ENCODE measurements around the gene TYW1. TPM values are rescaled to one million over a fixed set of nuclear protein-coding genes. Genes with fewer than 3 reads are reported as not detected.
"Not testable (repeated sequence)": the region's sequence is repeated elsewhere in the genome, so short reads cannot be mapped to it uniquely, and the experiment has no call there.

The TYW1 gene
- total RNA-seq, 1 donor: 14.8 TPM

DNA sequence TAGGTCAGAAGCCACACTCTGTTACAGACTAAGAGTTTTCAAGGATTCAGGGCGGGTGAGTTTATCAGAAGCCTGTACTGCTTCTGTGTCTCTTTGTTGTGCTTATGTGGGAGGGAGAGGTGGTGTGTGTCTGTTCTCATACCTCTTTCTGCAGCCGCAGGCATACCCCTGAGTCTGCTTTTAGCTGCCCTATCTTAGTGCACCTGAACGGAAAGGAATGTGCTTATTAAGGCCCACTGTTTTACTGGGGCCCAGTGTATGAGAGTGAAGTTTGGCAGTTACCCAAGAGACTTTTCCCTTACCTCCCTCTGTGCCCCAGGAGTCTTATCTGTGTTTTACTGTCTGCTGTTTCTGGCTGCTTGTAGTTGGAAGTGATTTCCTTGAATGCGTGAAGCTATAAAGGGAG lies 104.3 kb downstream of the TYW1 start:
- no peaks in the 10 kb centered on the region for H3K27me3 ChIP-seq (ENCODE audit: insufficient read depth, low read length)
- DNase-seq (ENCODE audit: insufficient read length, low spot score, missing footprints): no peak
- no peak overlapping the region for H3K27ac ChIP-seq (ENCODE audit: low read depth, low read length)
- no peaks in the 10 kb centered on the region for H3K36me3 ChIP-seq (ENCODE audit: insufficient read depth, low read length)
- H3K4me2 ChIP-seq (ENCODE audit: insufficient read depth, low read length): no peak overlapping the region
- no peak overlapping the region for H2AFZ ChIP-seq (ENCODE audit: low read length)
- no peaks in the 10 kb centered on the region for H3K79me2 ChIP-seq (ENCODE audit: insufficient read depth, low read length)
- TF ChIP-seq, protein P1, sequence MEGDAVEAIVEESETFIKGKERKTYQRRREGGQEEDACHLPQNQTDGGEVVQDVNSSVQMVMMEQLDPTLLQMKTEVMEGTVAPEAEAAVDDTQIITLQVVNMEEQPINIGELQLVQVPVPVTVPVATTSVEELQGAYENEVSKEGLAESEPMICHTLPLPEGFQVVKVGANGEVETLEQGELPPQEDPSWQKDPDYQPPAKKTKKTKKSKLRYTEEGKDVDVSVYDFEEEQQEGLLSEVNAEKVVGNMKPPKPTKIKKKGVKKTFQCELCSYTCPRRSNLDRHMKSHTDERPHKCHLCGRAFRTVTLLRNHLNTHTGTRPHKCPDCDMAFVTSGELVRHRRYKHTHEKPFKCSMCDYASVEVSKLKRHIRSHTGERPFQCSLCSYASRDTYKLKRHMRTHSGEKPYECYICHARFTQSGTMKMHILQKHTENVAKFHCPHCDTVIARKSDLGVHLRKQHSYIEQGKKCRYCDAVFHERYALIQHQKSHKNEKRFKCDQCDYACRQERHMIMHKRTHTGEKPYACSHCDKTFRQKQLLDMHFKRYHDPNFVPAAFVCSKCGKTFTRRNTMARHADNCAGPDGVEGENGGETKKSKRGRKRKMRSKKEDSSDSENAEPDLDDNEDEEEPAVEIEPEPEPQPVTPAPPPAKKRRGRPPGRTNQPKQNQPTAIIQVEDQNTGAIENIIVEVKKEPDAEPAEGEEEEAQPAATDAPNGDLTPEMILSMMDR (IDR thresholded peaks at IDR 0.05; ENCODE audit: extremely low read depth, low read depth, low read length): no peak
- no peaks in the 10 kb centered on the region for H3K9me3 ChIP-seq (ENCODE audit: low read depth, low read length)
- H4K20me1 ChIP-seq (ENCODE audit: insufficient read depth, low read length): no peaks in the 10 kb centered on the region
- H3K4me1 ChIP-seq (ENCODE audit: insufficient read depth, low read length): no peaks in the 10 kb centered on the region
- no peak overlapping the region for H3K4me3 ChIP-seq (ENCODE audit: insufficient read depth, low read length)

DNA sequence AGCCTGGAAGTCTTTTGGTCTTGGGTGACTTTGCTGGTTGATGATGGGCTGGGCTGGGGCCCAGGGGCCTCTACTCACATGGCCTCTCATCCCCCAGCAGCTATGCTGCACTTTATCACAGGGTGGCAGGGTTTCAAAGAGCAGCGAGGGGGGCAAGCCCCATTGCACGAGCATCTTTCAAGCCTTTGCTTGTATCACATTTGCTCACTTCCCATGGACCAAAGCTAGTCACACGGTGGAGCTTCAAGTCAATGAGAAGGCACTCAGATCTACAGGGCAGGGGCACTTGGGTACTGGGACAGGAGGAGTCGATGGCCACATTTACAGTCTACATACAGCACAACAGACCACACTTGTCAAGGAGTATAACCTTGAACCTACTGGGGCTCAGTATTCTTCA lies 108.3 kb downstream of the TYW1 start:
- H3K27me3 ChIP-seq (ENCODE audit: insufficient read depth, low read length); H3K79me2 ChIP-seq (ENCODE audit: insufficient read depth, low read length); H3K9me3 ChIP-seq (ENCODE audit: low read depth, low read length); H3K27ac ChIP-seq (ENCODE audit: low read depth, low read length); H3K4me1 ChIP-seq (ENCODE audit: insufficient read depth, low read length); H2AFZ ChIP-seq (ENCODE audit: low read length); H3K4me2 ChIP-seq (ENCODE audit: insufficient read depth, low read length); H4K20me1 ChIP-seq (ENCODE audit: insufficient read depth, low read length); H3K36me3 ChIP-seq (ENCODE audit: insufficient read depth, low read length); H3K4me3 ChIP-seq (ENCODE audit: insufficient read depth, low read length); DNase-seq (ENCODE audit: insufficient read length, low spot score, missing footprints): not testable (repeated sequence)

DNA sequence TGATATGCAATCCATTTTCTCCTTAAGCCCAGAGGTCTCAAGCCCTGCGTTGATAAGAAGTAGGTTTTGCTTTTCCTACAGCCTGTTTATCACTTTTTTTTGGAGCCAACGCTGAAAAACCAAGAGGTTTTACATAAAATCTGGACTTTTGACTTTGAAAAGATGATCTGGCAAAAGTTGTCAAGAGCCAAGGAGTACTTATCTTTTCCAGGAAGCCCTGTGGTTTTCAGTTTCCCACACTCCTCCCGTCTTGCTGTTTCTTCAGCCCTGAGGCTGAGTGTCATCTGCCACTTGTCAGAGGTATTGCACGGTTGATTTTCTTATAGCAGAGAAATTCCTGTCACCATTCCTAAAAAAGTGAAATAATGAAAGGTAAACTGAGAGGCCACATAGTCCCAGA lies 108.7 kb downstream of the TYW1 start:
- Histone ChIP-seq H4K20me1 (ENCODE audit: insufficient read depth, low read length) (no peaks in the 10 kb centered on the region), H3K36me3 (ENCODE audit: insufficient read depth, low read length) (no peaks in the 10 kb centered on the region), H3K27me3 (ENCODE audit: insufficient read depth, low read length) (no peaks in the 10 kb centered on the region), H3K4me3 (ENCODE audit: insufficient read depth, low read length) (no peak overlapping the region), H3K4me2 (ENCODE audit: insufficient read depth, low read length) (no peak overlapping the region), H2AFZ (ENCODE audit: low read length) (no peak overlapping the region), H3K27ac (ENCODE audit: low read depth, low read length) (no peak overlapping the region), H3K9me3 (ENCODE audit: low read depth, low read length) (no peaks in the 10 kb centered on the region), H3K79me2 (ENCODE audit: insufficient read depth, low read length) (no peaks in the 10 kb centered on the region), H3K4me1 (ENCODE audit: insufficient read depth, low read length) (no peaks in the 10 kb centered on the region)
- TF ChIP-seq, protein P1 (IDR thresholded peaks at IDR 0.05; ENCODE audit: extremely low read depth, low read depth, low read length): no peak
- DNase-seq (ENCODE audit: insufficient read length, low spot score, missing footprints): peak; percentile 58

DNA sequence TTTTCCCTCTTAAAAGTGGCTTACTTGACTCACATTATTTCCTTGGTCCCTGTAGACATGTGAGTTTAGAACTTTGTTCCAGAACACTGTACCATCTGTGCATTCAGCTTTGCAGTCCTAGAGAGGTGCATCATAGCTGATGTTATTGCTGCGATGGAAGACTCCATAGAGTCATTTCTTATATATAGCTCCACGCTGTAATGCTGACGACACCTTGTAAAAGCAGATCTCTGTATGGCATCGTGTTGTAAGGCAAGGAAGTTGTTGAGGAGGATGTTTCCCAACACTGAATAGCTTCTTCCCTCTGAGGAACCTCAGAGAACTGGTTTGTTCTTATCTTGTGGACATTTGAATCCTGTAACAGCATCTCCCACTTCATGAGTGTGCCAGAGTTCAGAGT lies 109.6 kb downstream of the TYW1 start:
- H3K36me3 ChIP-seq (ENCODE audit: insufficient read depth, low read length); H3K4me3 ChIP-seq (ENCODE audit: insufficient read depth, low read length); H3K79me2 ChIP-seq (ENCODE audit: insufficient read depth, low read length); H3K27ac ChIP-seq (ENCODE audit: low read depth, low read length); H3K9me3 ChIP-seq (ENCODE audit: low read depth, low read length); DNase-seq (ENCODE audit: insufficient read length, low spot score, missing footprints); H4K20me1 ChIP-seq (ENCODE audit: insufficient read depth, low read length); H3K4me1 ChIP-seq (ENCODE audit: insufficient read depth, low read length); H3K4me2 ChIP-seq (ENCODE audit: insufficient read depth, low read length); H3K27me3 ChIP-seq (ENCODE audit: insufficient read depth, low read length); H2AFZ ChIP-seq (ENCODE audit: low read length): not testable (repeated sequence)

DNA sequence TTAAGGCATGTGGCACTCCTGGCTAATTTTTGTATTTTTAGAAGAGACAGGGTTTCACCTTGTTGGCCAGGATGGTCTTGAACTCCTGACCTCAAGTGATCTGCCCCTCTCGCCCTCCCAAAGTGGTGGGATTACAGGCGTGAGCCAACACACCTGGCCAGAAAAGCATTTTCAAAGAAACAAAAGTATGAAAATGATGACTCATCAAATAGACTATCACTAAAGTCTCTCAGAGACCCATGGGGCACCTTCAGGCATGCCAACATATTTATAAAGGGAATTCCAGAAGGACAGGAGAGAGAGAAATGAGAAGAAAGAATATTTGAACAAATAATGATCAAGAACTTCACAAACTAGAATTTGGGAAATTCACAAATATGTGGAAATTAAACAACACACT lies 114.7 kb downstream of the TYW1 start:
- not testable (repeated sequence) for H3K9me3 ChIP-seq (ENCODE audit: low read depth, low read length); H3K27ac ChIP-seq (ENCODE audit: low read depth, low read length); H3K4me1 ChIP-seq (ENCODE audit: insufficient read depth, low read length); H2AFZ ChIP-seq (ENCODE audit: low read length); H4K20me1 ChIP-seq (ENCODE audit: insufficient read depth, low read length); DNase-seq (ENCODE audit: insufficient read length, low spot score, missing footprints); H3K27me3 ChIP-seq (ENCODE audit: insufficient read depth, low read length); H3K4me3 ChIP-seq (ENCODE audit: insufficient read depth, low read length); H3K4me2 ChIP-seq (ENCODE audit: insufficient read depth, low read length); H3K36me3 ChIP-seq (ENCODE audit: insufficient read depth, low read length); H3K79me2 ChIP-seq (ENCODE audit: insufficient read depth, low read length)

DNA sequence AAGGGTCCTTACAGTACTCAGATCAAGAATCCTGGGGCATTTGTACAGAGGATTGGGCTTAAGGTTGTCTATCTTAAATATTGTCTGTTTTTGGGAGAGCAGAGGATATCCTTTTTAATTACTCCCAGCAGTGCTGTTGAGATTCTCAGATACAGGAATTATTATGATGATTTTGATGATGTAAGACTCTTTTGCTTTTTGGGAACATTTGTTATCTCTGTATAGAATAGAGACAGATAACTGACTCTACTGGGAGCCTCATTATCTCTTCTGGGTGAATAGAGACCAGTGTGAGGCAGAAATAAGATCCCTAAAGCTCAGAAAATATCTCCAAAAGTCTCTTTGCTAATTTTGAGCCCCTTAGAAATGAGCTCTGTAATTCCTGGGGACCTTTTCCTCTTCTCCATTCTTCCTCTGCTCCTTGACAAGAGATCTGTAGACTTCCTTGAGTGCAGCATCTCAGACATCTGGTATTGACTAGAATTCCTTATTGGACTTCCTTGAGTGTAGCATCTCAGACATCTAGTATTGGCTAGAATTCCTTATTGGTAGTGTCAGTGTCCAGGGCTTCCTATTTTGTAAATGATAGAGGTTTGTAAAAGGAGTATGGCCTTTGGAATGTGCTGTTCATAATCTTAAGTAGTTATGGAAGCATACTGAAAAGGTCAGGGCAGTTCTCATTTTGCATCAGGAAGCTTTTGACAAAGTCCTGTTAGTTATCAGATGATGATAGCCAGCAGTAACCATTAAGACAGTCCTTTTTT lies 118.0 kb downstream of the TYW1 start:
- not testable (repeated sequence) for H2AFZ ChIP-seq (ENCODE audit: low read length); H3K4me1 ChIP-seq (ENCODE audit: insufficient read depth, low read length); H3K79me2 ChIP-seq (ENCODE audit: insufficient read depth, low read length); H4K20me1 ChIP-seq (ENCODE audit: insufficient read depth, low read length); H3K4me2 ChIP-seq (ENCODE audit: insufficient read depth, low read length); H3K4me3 ChIP-seq (ENCODE audit: insufficient read depth, low read length); H3K27me3 ChIP-seq (ENCODE audit: insufficient read depth, low read length); H3K27ac ChIP-seq (ENCODE audit: low read depth, low read length); H3K9me3 ChIP-seq (ENCODE audit: low read depth, low read length); H3K36me3 ChIP-seq (ENCODE audit: insufficient read depth, low read length); DNase-seq (ENCODE audit: insufficient read length, low spot score, missing footprints)

DNA sequence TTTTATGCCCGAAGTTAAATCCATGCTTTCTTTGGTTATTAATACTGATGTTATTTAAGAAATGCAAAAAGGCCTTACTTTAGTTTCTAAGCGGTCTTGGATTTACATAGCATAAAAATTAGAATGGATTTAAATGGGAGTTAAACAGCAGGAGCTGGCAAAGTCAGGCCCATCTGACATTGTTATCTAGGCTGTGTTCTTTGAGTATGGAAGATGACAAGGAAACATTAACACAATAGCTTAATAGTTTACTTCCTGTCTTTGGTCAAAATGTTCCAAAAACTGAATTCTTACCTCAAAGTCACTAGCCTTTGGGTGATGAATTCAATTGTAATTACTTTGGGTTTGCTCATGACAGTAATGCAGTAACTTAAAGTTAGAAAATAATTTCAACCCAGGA lies 123.9 kb downstream of the TYW1 start:
- not testable (repeated sequence) for H4K20me1 ChIP-seq (ENCODE audit: insufficient read depth, low read length); DNase-seq (ENCODE audit: insufficient read length, low spot score, missing footprints); H3K27me3 ChIP-seq (ENCODE audit: insufficient read depth, low read length); H3K27ac ChIP-seq (ENCODE audit: low read depth, low read length); H3K4me2 ChIP-seq (ENCODE audit: insufficient read depth, low read length); H3K9me3 ChIP-seq (ENCODE audit: low read depth, low read length); H3K79me2 ChIP-seq (ENCODE audit: insufficient read depth, low read length); H3K4me1 ChIP-seq (ENCODE audit: insufficient read depth, low read length); H2AFZ ChIP-seq (ENCODE audit: low read length); H3K4me3 ChIP-seq (ENCODE audit: insufficient read depth, low read length); H3K36me3 ChIP-seq (ENCODE audit: insufficient read depth, low read length)
